Daoy (cell line): Measurements from ENCODE around the gene SLC5A10. TPM values are rescaled to one million over a fixed set of nuclear protein-coding genes. Genes with fewer than 3 reads are reported as not detected.
A peak's percentile ranks its signal among the peaks of the same experiment; 100 is the strongest.

Experiments used
- DNase-seq: peaks from one replicate; pipeline ENCODE4 v3.0.0-alpha.2; 2015; ENCODE audit warnings: low read depth
- total RNA-seq: library from RNA; depleted of rRNA; stranded (reverse); fragments of >200 nt; shearing (Covaris generic); gene quantifications from 2 replicates; pipeline ENCODE4 v1.2.3, GENCODE V29; 2014

Gene SLC5A10
- total RNA-seq, 1 experiment from 2014 or later = 0.06 TPM

DNA sequence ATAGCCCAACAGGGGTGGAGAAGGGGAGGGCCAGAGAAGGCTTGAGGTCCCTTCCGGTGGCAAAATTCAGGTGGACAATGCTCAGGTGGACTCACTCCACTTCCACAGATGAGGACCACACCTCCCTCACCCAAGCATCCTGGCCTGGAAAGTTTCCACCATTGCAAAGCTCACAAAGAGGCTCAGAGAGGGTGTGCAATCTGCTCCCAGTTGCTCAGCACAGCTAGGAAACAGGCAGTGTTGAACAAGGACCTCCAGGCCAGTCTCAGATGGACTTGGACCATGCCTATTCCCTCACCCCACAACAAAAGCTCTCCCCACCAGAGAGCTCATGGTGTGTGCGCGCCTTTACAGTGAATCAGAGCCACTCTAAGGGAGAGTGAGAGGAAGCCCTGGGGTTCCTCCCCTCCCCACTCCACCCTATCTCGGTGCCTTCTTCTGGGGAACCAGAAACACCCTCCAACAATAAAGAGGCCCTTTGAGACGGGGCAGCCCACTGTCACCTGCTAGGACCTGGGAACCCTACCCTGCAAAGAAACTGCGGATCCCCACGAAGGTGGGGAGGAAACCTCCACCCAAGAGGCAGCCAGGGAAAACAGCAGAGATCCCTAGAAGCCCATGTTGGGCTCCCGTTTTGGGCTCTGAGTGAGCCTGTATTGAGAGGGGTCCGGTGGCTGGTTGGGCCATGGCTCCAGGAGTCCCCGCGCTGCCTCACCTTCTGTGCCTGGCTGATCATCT is 51.0 kb downstream of the SLC5A10 start:
- DNase-seq = peak; percentile 55

DNA sequence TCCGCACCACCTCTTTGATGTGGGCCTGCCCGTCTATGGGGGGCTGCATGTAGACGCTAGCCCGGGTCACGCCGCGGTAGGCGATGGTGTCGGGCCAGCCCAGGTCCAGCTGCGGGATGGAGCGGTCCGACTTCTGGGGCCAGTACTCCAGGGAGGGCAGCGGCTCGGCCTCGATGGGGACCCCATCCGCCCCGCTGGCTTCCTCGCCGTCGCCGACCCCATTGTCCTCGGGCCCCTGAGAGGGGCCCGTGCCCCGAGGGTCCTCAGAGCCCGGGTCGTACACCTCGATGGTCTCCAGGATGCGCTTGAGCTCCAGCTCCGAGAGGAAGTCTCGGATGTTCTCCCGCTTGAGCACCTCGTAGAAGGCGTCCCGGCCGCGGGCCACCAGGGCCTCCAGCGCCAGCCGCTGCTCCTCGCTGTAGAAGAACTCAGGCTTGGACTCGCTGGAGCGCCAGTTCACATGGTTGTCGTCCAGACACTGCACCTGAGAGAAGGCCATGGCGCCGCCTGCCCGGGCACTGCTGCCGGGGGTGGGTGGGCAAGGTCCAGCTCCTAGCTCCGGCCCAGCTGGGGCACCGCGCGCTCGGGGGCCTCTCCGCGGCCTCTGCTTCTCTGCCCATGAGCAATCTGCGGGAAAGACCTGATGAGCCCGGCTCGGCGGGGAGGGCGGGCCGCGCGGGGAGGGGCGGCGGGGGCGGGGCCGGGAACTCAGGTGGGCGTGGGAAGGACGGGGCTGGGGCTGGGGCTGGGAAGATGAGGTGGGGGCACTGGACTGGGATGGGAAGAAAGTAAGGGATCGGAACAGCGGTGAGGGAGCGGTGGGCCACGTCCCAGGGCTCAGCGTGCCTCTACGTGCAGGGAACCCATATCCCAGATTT is 51.8 kb downstream of the SLC5A10 start:
- DNase-seq = peak; percentile 65

DNA sequence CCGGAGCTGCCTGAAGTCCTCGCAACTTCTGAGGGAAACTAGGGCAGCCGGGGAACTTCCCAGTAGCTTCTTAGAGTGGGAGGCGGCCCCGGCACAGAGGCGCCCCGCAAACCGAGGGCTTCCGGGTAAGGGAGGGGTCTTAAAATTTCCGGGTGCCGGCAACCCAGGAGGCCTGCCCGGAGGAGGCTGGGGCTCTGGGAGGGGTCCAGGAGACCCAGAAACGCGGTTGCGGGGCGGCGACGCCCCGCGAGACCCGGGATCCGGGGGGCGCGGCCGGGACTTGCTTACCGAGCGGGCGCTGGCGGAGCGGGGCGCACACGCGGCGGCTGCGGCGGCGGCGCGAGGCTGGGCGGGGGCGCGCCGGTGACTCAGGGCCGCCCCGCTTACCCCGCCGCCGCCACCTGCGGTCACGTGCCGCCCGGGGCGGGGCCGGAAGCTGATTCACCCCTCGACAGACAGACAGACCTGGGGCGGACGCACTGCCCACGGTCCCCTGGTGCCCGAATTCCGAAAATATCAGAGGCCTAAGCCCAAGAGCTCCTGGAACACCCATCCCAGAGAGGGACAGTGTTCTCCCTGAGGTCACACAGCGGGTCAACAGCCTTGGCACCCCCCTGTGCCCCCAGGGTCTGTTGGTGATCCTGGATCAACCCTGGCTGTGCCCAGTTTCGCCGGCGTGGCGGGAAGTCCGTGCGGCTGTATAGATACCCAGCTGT is 52.6 kb downstream of the SLC5A10 start, which contains the start of gene FAM83G:
FAM83G (minus strand) TSS at position 344 of the 716 bp plus-strand sequence. CDS start 723 bp downstream, outside the sequence.
- peak; percentile 94 for DNase-seq

DNA sequence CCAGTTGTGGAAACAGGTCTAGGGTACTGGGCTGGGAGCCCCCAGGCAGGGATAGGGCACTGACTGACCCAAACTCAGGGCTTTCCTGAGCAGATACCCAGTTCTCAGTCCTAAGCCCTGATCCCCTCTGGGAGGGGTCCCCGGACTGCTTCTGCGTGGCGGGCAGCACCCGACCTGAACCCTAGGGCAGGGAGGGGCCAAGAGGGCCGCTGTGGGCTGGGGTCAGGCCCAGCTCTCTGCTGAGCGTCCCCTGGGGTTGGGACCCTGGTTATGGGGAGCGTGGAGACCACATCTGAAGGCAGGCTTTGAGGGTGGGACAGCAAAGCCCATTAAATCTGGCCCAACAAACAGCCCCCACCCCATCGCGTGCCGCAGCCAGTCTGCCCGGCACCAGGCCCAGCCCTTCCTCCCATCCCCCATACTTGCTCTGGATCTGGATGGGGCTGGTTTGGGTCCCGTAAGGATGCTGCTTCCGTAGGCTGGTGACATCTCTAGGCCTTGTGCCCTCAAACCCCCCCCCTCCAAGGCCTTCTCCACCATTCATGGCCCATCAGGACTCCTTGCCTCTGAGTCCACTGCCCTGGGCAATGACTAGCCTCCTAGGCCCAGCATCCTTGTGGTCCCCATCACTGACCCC is 53.3 kb downstream of the SLC5A10 start:
- no peak for DNase-seq

DNA sequence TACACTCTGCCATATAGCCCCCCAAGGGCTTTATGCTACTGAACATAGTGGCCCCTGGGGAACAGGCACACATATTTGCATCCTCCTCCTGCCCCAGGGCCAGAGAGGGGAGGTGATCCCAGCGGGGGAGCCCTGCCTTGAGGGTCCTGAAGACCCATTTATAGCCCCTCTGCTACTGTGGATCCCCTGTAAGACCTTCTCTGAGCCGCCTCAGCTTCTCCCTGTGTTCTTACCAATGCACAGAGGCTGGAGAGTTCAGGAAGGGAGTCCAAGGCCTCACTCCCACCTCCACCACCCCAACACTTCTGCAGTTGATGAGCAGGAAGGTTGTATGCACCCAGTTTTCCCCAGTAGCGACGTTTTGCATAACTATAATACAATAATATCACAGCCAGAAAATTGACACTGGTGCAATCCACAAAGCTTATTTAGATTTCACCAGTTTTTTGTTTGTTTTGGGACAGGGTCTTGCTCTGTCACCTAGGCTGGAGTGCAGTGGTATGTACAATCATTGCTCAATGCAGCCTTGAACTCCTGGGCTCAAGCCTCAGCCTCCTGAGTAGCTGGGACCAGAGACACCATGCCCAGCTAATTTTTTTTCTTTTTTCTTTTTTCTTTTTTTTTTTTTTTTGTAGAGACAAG is 53.9 kb downstream of the SLC5A10 start:
- no peak for DNase-seq

DNA sequence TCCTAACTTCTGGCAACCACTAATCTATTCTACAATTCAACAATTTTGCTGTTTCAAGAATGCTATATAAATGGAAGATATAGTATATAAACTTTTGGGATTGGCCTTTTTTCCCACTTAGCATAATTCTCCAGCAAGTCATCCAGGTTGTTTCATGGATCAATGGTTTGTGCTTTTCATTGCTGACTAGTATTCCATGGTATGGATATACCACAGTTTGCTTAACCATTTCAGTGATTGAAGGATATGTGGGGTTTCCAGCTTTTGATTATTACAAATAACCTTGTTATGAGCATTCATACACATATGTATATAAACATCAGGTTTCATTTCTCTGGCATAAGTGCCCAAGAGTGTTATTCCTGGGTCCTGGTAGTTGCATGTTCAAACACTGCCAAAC is 54.7 kb downstream of the SLC5A10 start:
- DNase-seq = no peak

DNA sequence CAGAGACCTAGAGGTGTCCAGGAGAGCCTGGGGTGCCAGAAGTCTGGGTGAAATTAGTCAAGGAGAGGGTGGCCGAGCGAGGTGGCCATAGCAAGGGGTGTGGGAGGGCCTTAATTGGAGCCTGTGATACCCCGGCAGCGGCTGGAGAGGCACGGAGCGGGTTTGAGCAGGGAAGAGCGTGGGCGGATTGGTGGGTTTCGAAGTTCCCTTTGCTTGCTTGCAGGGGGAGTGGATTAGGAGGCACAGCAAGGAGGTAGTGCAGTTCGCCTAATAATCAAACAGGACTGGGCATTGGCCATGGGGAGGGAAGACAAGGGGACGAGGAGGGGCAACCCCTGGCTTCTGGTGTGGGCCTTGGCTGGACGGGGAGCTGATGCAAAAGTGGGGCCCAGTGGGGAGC is 58.0 kb downstream of the SLC5A10 start:
- no peak for DNase-seq

DNA sequence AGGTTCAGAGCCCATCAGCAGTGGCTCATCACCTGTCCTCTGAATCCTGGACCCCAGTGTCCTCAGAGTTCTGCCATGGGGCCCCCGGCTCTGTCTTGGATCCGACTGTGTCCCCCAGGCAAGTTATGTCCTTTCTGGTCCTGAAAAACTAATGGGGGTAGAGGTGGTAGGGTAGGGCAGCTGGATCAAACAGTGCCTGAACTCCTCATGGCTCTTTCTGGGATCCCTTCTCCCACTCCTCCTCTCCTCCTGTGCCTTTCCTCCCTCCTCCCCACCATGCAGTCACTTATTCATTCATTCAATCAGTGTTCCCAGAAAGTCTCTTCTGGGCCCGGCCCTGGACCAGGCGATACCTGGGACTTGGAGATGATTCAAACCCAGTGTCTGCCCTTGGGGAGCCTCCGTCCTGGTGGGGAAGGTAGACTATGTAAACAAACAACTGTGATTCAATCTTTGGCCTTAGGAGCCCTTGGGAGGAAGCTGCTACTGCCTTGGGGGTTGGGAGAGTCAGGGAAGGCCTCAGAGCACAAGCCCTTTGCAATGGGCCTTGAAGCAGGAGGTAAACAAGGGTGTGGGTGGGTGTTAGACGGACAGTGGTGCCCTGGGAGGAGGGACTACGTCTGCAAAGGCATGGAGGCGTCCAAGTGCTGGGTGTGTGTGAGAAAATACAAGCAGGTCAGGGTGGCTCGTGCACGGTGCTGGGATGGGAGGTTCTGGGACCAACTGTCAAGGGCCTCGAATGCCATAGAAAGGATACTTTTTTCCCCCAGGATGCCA is 59.0 kb downstream of the SLC5A10 start:
- DNase-seq = peak; percentile 58

DNA sequence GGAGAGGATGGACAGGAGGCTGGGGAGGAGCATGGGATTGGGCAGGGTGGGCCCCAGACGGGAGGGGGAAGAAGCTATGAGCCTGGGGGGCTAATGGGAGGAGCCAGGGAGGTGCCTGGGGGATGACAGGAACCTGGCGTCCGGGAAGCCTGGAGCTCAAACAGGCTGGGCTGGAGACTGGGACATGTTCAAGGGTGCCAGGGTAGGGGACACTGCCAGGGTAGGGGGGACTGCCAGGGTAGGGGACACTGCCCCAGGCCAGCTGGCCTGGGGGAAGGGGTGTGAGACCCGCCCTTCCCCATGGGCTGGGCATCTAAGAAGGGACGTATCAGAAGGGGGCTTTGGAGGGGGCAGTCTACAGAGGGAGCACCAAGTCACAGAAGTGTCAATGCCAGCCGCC is 59.6 kb downstream of the SLC5A10 start:
- no peak for DNase-seq

DNA sequence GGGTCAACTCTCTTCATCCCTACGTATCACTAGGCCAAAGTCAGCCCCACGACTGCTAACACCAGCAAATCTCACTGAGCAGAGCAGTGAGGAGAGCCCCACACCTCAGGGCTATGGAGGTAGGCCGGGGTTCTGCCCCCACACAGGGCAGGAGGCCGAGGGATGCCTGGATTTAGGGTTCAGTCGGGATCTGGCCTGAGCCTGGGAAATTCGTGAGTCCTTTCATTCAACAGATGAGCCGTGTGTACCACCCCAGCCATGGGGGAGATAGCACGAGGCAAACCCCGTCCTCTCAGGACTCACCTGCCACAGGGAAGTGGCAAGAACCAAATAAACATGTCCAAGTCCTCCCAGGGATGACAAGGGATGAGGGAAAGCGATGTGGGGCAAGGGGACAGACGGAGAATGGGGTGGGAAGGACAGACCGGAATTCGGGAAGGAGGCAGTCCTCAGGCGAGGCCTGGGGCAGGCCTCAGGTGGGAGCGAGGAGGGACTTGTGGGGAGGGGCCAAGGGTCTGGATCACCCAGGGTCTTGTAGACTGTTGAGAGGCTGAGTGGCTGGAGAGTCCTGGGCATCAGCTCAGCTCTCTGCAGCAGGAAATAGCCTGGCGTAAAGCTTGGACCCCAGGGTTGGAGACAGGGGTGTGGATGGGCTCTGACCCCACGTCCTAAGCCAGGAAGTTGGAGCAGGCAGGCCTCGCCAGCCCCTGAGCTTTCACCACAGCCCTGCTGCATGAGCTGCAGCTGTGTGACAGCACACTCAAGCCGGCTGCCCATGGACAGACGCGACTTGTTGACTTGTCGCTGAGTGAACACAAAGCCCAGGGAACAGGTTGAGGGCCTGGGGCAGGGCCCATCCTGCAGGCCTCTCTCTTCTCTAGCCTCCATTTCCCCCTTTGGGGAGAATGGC is 60.5 kb downstream of the SLC5A10 start:
- DNase-seq = no peak

DNA sequence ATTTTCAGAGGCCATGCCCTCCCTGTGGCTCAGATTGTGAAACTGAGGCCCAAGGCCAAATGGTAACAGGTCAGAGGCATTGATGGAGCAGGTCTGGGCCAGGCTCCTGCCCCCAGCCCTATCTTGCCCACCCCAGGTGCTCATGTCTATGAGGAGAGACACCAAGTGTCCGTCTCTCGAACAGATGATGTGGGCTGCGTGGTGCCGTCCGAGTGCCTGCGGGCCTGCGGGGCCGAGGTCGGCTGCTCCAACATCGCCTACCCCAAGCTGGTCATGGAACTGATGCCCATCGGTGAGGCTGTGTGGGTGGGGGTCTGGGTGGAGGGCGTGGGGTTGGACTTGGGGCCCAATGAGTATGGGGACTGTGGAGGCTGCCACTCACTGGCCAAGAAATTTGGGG is 61.3 kb downstream of the SLC5A10 start:
- no peak for DNase-seq

DNA sequence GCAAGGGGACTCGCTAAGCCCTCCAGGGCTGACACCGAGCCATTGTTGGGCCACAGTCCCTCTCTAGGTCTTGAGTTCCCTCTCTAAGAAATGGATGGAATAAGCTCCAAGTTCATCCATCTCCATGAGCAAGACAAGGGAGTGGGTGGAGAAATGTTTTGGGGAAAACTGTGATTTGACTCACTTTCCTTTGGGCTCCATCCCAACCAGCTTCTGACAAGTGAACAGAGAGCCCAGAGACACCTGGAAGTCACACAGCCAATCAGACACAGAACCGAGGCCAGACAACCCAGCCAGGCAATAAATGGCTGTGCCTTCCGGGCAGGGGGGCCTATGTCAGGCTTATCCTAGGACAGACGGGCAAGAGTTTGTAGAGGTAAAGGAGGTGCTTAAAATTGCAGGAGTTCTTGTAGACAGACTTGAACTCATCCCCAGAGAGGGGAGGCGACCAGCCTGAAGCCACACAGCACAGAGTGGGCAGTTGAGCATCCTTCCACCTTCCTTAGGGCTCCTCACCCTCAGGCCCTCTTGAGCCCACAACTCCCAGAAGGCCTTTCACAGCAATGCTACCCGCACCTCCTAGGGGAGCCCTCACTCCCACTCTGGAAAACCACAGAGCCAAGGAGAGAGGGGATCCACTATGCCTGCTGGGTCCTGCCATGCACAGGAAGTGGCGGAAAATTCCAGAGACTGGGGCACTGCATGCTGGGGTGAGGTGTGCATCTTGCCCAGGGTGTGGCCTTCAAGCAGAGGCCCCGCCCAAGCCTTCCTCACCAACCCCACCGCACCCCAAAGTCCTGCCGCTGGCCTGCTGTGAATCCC is 62.1 kb downstream of the SLC5A10 start:
- DNase-seq = no peak

DNA sequence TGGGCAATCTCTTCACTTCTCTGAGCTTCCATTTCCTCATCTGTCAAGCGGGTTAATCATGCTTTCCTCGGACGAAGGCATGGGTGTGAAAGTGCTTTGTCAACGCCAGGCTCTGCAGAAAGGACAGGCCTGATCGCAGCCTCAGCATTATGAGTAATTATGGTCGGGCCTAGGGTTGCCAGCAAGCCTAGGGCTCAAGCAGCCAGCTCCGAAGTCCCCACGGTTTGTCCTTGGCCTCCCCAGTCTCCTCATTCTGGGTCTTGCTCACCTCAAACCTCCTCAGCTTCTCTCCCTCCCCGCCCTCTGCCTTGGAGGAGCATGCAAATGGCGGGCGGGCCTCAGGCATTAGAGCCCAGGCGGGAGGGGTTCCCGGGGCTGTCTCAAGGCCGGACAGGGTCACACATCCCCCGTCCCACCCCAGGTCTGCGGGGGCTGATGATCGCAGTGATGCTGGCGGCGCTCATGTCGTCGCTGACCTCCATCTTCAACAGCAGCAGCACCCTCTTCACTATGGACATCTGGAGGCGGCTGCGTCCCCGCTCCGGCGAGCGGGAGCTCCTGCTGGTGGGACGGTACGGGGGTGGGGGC is 62.8 kb downstream of the SLC5A10 start:
- DNase-seq = no peak

DNA sequence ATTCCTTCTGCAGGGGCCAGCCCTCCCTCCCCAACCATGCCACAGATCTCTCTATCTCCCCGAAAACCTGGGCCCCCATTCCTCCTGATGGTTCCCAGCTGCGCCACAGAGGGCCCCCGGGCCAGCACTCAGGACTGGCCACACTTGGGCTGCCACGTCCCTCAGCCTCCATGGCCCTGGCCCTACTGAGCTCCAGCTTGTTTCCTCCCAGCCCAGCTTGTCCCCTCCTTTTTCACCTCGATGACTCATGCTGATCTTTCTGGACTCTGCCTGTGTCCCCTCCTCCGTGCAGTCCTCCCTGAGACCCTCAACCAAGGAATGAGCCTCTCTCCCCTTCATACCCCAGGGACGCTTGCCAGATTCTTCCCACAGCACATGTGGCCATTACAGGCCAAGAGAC is 63.5 kb downstream of the SLC5A10 start:
- DNase-seq = no peak

DNA sequence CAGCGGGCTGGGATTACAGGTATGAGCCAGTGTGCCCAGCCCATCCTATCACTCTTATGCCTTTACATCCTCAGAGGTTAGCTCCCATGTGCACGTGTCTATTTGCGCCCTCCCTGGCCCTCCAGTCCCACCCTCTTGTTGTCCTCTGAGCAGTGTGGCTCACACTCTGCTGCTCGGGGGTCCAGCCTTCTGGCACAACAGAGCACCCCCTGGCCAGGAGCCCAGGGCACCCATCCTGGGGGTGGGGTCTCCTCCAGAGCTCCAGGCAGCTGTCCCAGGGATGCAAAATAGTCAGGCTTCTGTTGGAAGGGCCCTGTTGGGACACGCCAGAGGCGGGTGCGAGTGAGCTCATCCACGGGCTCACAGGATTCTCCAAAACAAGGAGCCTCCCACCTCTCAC is 64.3 kb downstream of the SLC5A10 start:
- DNase-seq = no peak

DNA sequence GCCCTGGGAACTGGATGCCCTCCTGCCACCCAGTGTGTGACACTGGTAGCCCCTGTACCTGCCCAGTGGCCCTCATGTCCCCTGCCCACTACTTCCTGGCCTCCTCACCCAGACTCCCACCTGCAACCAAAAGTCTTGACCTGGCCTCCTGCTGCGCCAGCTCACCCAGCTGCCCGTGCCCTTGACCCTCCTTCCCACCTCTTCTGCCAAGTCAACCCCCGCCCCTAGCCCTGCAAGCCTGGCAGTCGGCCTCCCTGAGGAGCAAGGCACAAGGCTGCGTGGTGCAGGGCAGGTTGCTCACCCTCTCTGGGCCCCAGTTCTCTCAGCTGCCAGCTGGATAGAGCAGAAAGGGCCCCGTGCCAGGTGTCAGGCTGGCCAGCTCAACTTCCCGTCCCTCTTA is 64.9 kb downstream of the SLC5A10 start:
- no peak for DNase-seq

DNA sequence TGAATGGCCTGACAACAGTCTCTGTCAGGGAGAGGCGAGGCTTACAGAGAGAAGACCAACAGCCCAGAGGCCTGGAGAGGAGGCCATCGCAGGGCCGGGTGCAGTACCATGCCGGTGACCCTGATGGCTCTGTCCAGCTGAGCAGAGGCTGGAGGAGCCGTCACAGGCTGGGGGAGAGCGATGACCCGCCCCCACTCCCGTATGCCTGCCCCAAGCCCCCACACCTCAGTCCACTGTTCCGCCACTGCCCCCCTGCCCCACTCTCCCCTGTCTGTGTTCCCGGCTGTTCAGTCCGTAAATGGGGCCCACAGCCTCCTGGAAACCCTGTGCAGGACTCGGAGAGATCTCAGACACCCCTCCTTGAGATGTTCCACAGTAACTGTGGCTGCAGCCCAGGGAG is 65.4 kb downstream of the SLC5A10 start:
- DNase-seq = no peak
